Erythroblast (primary cell): ENCODE data around the gene HMGXB3.

Experiments used
- DNase-seq, 2 experiments: peaks; one replicate each; lab custom pipeline; 2025; lab: John Stamatoyannopoulos, UW
- GATA1 ChIP-seq: IDR thresholded peaks from 2 replicates; pipeline ENCODE4 v1.6.1; 2011; ENCODE audit warnings: low read depth, mild to moderate bottlenecking, control low read depth, low read length, moderate library complexity
- POLR2A ChIP-seq: IDR thresholded peaks from 2 replicates; pipeline ENCODE4 v1.6.1; 2011; ENCODE audit warnings: mild to moderate bottlenecking, low read length

The HMGXB3 gene

DNA sequence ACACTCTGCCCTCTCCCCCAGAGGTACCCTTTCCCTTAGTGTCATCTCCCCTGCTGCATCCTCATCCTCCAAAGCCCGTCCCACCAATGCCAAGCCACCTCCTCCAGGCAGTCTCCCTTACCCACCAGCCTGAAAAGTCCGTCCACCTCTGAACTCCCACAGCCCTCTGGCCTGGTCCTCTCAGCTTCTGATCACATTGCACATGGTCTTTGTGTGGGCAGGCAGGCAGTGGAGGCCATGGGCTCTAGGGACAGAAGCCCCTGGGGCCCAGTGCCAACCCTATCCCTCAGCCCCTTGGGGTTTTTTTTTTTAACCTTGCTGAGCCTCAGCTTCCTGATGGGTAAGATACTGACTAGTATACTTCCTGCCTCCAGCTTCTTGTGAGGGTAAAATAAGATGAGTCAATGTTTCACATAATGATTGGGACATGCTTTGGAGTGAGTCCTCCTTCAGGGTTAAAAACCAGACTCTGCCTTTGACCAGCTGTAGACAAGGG, 66.4 kb downstream of the HMGXB3 start:
- no peak for DNase-seq

DNA sequence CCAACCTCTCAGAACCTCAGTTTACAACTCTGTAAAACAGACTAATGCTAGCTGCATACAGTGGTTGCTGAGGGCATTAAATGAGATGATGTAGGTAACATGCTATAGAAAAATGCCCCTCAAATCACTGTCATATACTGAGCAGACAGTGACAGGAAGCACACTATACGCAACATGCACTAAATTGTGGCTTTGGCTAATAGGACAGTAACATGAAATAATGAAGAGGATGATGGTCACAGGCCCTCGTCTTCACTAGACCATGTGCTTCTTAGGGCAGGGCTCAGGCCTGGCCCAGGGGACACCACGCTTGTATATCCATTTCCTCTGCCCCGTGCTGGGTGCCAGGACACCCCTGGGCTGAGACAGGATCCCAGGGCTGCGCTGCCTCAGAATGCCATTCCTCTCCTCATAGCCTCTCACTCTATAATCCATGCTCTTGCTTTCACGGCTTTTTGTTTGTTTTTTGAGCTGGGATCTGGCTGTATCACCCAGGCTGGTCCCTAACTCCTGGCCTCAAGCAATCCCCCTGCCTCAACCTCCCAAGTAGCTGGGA, 66.9 kb downstream of the HMGXB3 start:
- TF ChIP-seq GATA1 (no peak), POLR2A (no peak)
- no peak for DNase-seq

More for the DNA sequence above, 66.4 kb downstream of the HMGXB3 start:
- no peak for TF ChIP-seq GATA1
- TF ChIP-seq POLR2A: no peak

GRCh38 chr5:150068071-150068470, 67.5 kb downstream of the HMGXB3 start:
- no peak for TF ChIP-seq GATA1
- no peak for DNase-seq

GRCh38 chr5:150068472-150068871, 67.9 kb downstream of the HMGXB3 start:
- TF ChIP-seq POLR2A (no peak), GATA1 (no peak)
- DNase-seq: no peak

DNA sequence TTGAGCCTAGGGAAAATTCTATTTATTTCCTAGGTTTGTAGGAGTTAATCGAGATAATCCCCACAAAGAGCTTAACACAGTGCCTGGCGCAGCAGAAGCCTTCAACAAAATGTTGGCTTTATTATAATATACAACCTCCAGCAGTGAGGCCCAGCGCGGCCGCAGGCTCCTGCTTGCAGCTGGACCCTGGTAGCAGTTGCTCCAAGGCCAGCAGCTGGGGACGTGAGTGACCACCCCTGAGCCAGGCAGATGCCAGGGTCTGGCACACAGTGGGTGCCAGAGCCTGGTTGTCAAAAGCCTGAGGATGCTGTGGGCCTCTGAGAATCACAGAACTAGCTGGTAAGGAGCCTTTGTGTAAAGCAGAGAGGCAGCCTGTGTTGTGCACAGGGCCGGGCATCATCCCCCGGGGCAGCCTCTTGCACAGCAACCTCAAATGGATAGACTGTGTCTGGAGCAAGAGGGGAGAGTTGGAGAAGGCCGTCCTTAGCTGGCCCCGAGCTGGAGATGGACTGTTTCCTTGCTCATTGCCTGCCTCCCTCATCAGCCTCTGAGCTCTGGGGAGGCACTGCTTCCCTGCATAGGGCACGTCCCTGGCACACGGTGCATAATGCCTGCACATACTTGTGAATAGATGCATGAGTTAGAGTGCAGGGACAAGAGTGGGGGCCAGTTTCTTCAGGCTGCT, 68.6 kb downstream of the HMGXB3 start:
- no peak for TF ChIP-seq GATA1
- no peak for TF ChIP-seq POLR2A
- DNase-seq: no peak

DNA sequence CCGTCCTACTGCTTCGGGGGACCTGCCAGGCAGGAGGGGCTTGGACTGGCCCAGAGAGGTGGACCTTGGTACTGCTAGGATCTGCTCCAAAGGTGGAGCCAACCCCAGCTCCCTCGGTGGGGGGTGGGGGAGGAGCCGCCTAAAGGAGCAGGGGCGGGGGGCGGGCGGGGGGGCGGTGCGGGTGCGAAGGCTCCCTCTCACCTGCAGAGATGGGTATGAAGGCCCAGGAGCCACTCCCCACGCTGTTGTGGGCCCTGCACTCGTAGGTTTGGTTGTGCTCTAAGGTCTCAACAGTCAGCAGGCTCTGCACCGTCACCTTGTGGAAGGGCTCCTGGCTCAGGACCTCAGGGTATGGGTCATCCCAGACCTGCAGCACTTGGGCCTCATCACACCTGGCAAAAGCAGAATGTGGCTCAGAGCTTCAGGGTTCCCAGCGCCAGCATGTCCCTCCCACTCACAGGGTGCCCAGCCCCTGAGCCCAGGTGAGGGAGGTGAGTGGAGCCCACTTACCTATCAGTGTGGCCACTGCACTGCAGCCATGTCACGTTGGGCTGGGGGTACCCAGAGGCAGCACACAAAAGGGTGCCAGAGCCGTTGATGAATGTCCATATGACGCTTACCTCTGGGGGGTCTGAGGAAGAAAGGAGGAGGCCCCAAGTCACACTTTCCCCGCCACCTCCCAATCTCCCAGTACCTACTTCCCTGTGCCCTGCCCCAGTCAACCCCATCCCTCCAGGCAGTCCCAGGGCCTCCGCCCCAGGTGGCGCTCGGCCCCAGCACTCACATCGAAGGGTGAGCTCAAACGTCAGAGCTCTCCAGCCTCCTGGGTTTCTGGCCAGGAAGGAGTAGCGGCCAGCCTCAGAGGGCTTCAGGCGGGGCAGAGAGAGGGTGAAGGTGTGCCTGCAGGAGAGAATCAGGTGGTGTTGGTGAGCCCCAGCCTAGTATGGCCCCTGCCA, 69.4 kb downstream of the HMGXB3 start:
- DNase-seq: no peak
- TF ChIP-seq GATA1: no peak
- no peak for TF ChIP-seq POLR2A

GRCh38 chr5:150070821-150071220, 70.3 kb downstream of the HMGXB3 start:
- TF ChIP-seq GATA1 (no peak), POLR2A (no peak)
- DNase-seq: no peak

DNA sequence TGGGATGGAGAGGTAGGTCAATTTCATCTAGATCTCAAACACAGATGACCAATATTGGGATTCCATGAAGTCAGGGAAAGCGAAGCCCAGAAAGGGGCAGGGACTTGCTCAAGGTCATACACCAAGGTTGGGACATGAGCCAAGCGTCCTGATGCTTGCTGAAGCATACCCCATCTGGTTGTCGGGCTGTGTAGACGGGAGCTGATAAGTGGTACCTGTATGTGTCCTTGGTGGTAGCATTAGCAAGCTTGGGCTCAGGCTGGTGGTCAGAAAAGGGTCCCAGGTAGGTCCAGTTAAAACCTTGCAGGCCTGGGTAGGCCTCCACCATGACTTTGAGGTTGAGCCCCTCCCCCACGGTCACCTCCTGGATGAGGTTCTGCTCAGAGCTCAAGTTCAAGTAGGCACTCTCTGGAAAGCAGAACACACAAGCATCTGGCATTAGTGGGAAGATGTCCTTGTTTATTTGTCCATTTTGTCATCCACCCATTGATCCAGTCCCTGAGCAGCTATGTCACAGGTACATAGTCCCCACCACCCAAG, 72.6 kb downstream of the HMGXB3 start:
- DNase-seq: no peak
- TF ChIP-seq GATA1 (no peak), POLR2A (no peak)

DNA sequence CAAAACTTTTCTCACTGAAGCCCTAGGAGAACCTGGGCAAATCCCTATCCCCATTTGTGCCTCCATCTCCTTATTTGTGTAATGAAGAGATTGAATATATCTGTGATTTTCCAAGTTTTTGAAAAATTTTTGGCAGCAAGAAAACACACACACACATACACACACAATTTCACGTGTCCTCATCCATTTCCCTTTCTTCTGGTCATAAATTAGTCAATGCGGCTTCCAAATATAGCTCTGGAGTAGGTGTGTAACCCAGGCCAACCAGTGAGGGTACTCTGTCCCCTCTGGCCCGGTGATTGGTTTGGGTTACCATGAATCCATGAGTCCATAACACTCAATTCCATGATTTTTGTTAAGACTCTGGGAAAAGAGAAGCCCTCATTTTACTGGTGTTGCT, 73.1 kb downstream of the HMGXB3 start:
- no peak for TF ChIP-seq GATA1
- no peak for TF ChIP-seq POLR2A
- DNase-seq: no peak

DNA sequence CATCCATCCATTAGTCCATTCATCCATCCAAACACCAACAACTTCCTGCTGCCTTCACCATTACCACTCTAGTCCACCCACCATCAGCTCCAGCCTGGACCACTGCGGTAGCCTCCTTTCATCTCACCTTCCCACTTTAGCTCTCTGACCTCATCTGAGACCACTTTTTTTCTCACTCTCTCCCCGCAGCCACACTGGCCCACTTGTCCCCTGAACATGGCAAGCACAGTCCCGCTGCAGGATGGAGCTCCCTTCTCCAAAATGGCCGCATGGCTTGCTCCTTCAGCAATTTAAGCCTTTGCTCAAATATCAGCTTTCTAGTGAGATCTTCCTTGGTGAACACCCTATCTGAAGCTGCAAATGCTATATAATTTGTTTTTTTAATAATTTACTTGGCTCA, 74.7 kb downstream of the HMGXB3 start:
- TF ChIP-seq POLR2A: no peak
- no peak for DNase-seq

DNA sequence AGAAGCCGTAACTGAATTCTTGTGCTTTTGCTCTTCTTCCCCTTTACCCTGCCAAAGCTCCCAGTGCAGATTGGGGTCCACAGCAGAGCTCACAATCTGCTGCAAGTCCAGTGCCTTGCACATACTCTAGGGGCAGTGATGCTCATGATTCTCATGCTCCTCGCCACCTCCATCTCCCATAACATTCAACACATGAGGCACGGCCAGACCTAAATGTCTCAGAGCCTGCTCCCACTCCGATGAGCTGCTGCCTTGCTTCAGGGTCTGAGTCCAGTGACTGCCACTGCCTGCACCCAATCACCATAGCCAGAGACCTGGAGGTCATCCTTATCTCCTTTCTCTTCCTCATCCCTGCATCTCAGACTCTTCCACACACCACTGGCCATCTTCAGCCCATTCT, 75.3 kb downstream of the HMGXB3 start:
- TF ChIP-seq POLR2A (no peak), GATA1 (no peak)
- peak; percentile 8 to 23 for DNase-seq

DNA sequence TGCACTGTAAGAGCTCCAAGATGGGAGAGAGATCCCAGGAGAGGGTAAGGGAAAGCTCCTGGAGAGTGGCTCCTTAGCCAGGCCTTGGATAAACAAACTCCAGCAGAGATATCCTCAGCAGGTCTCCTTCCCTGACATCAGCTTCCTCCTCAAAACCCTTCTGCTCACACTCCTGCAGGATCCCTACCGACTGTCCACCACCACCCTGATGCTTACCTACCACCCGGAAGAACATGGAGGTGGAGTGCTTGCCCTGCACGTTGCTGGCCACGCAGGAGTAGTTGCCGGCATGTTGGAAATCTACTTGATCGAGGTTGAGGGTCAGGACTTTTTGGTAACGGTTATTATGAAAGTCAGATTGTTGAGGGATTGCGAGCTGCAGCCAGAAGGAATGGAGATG, 76.5 kb downstream of the HMGXB3 start:
- DNase-seq: no peak
- no peak for TF ChIP-seq GATA1
- TF ChIP-seq POLR2A: no peak

DNA sequence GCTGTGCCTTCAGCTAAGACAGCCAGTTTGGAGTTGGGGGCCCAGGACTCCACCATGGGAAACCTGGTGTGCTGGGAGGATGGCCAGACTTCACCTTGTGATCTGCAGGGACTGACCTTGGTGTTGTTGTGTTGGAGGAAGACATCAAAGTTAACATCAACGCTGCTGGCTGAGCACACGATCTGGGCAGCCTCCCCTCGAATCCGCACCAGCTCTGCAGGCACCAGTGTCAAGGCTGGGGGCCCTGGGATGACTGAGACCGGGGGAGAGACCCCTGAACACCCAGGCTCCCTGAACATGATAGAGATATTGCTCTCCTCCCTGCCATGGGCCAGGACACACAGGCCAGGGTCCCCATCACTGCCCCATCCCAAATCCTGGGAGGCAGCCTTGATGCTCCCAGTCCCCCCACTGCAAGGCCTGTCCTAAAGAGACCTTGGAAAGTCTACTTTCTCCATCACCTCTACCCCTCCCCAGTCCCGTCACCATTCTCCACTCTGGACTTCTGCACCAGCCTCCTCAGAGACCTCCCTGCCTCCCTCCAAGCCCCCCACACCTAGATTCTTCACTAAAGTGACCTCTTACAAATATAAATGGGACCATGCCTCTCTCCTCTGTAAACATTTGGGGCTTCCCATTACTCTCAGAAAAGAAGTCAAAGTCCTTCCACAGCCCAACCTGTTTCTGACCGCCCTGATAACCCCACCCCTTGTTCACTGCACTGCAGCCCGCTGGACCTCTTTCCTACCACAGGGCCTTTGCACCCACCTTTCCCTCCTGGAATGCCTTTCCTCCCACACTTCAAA, 77.7 kb downstream of the HMGXB3 start:
- no peak for DNase-seq
- TF ChIP-seq POLR2A: no peak
